Kidney (tissue), 14 donors: ENCODE measurements around the gene PAQR7. TPM values are rescaled to one million over a fixed set of nuclear protein-coding genes. Genes with fewer than 3 reads are reported as not detected.

Source experiments
- DNase-seq, 5 donors: peaks; one replicate each; pipeline ENCODE4 v3.0.0-alpha.2; 2013 to 2020
- FAIRE-seq: peaks from 2 replicates; lab custom pipeline; 2012; peaks lifted over from hg19 to GRCh38; lab: Jason Lieb, UNC
- H3K27ac ChIP-seq, 2 donors: one replicate each; pipeline ENCODE4 v1.7.0; 2013; ENCODE audit warnings: low read depth in 2 of 2, low read length in 2 of 2, inconsistent platforms in 1 of 2
- H3K27me3 ChIP-seq: one replicate; pipeline ENCODE4 v1.7.1; 2013; ENCODE audit warnings: low read length, inconsistent platforms; ENCODE audit not compliant: control insufficient read depth, insufficient read depth
- H3K36me3 ChIP-seq, 3 donors: one replicate each; pipeline versions ENCODE4 v1.7.0 to v1.7.1; 2013; ENCODE audit warnings: low read length in 3 of 3, control low read depth in 1 of 3, inconsistent platforms in 1 of 3; ENCODE audit not compliant: insufficient read depth in 3 of 3, control insufficient read depth in 2 of 3
- H3K4me1 ChIP-seq, 3 donors: one replicate each; pipeline versions ENCODE4 v1.7.0 to v1.7.1; 2013; ENCODE audit warnings: low read length in 3 of 3, inconsistent platforms in 1 of 3, low read depth in 1 of 3; ENCODE audit not compliant: control insufficient read depth in 2 of 3, insufficient read depth in 2 of 3
- H3K4me3 ChIP-seq, 3 donors: one replicate each; pipeline versions ENCODE4 v1.7.0 to v1.8.1; 2013; ENCODE audit warnings: low read length in 3 of 3, control low read depth in 1 of 3, inconsistent platforms in 1 of 3
- H3K9ac ChIP-seq, 3 donors: one replicate each; pipeline versions ENCODE4 v1.7.0 to v1.7.1; 2013; ENCODE audit warnings: low read length in 3 of 3, control low read depth in 1 of 3, inconsistent platforms in 1 of 3
- H3K9me3 ChIP-seq, 3 donors: one replicate each; pipeline versions ENCODE4 v1.7.0 to v1.7.1; 2013; ENCODE audit warnings: low read length in 3 of 3, control low read depth in 1 of 3, inconsistent platforms in 1 of 3; ENCODE audit not compliant: control insufficient read depth in 2 of 3, insufficient read depth in 1 of 3
- CTCF ChIP-seq: IDR thresholded peaks from 3 replicates; pipeline ENCODE4 v1.5.1; 2012; ENCODE audit warnings: mild to moderate bottlenecking, moderate library complexity, borderline replicate concordance; ENCODE audit not compliant: insufficient read depth; ENCODE audit errors: extremely low read depth
- intact Hi-C: fragments of 100-400 bp; cut with DNase I; formaldehyde crosslinking; loops from one replicate; pipeline ENCODE4 v1.11.1; 2022
- polyA plus RNA-seq: library from polyadenylated mRNA; stranded (reverse); fragments of 350-450 nt; fragmentation: Illumina TruSeq; extraction: RNeasy Lipid Tissue Mini Kit (QIAGEN cat#74804); gene quantifications from one replicate; pipeline ENCODE4 v1.2.3, GENCODE V29; 2014; ENCODE audit warnings: low read depth, low replicate concordance; ENCODE audit not compliant: insufficient read depth
- total RNA-seq: library from RNA; stranded (reverse); fragmentation: NEBNext Ultra II Directional; extraction: Animal tissue kit (Norgen Biotek cat#: 25700); gene quantifications from one replicate; pipeline ENCODE4 v1.2.1, GENCODE V29; 2021
- donor health status: control.
- donor health status: control.
- donor health status: control.
- donor health status: control.
- donor health status: control.
- donor health status: DM: yes; HTN: yes; CAD: no.
- donor health status: Normal renal cell carcinoma (clear cell type).

PAQR7 gene
- total and polyA plus RNA-seq, 2 donors from 2014 or later, result 30.2 to 52.0 TPM

- TF ChIP-seq CTCF, result no peak
- Histone ChIP-seq H3K9me3 (no peaks in the 10 kb centered on the region), H3K27me3 (no peaks in the 10 kb centered on the region), H3K4me1 (peaks cover 0 to 7% (median 6%) of the 10 kb centered on the region in 3 donors), H3K36me3 (no peaks in the 10 kb centered on the region), H3K4me3 (no peak overlapping the region), H3K9ac (no peak overlapping the region), H3K27ac (peak overlapping the region; percentile 70 to 73)
- DNase-seq (peak in 4 of 5 donors; percentile 38 to 91 (median 58)), FAIRE-seq (no peak)
- intact Hi-C loops, result no loop called here
Observed at GRCh38 chr1:25890239-25891034, 14.9 kb upstream of the PAQR7 start.

DNA sequence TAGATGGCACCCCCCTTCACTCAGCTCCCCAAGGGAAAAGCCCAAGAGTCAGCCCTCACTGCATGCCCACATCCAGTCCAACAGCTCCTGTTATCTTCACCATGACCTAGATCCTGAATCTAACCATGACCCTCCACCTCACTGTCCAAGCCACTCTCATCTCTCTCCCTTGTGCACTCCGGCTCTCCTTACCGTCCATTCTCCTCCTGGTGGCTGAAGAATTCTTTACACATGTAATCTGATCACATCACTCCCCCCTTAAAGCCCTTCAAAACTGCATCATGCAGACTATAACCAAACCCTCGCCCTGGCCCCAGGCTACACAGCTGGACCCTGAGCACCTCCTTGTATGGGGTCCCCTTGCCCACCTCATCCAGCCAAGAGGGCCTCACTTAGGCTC is 14.0 kb upstream of the PAQR7 start:
- no peak for FAIRE-seq
- TF ChIP-seq CTCF, result no peak
- Histone ChIP-seq H3K27ac (peak overlapping the region in 1 of 2 donors; percentile 30), H3K9me3 (no peaks in the 10 kb centered on the region), H3K9ac (no peak overlapping the region), H3K4me3 (no peak overlapping the region), H3K36me3 (no peaks in the 10 kb centered on the region), H3K4me1 (peaks cover 0 to 7% (median 6%) of the 10 kb centered on the region in 3 donors), H3K27me3 (no peaks in the 10 kb centered on the region)
- intact Hi-C loops, result no loop called here
- peak in 4 of 5 donors; percentile 34 to 68 (median 62) for DNase-seq

GRCh38 chr1:25888426-25888987 is 13.0 kb upstream of the PAQR7 start:
- H3K9ac ChIP-seq, result no peak overlapping the region
- FAIRE-seq, result no peak
- intact Hi-C loops, result no loop called here
- TF ChIP-seq CTCF, result no peak
- no peaks in the 10 kb centered on the region for H3K27me3 ChIP-seq
- DNase-seq, result peak in 1 of 5 donors; percentile 0
- H3K27ac ChIP-seq, result no peak overlapping the region
- no peaks in the 10 kb centered on the region for H3K36me3 ChIP-seq
- no peak overlapping the region for H3K4me3 ChIP-seq
- H3K9me3 ChIP-seq, result no peaks in the 10 kb centered on the region
- peaks cover 0 to 7% (median 6%) of the 10 kb centered on the region in 3 donors for H3K4me1 ChIP-seq
